ENCODE results near the gene CAPN15.
"Not testable (repeated sequence)": the region's sequence is repeated elsewhere in the genome, so short reads cannot be mapped to it uniquely, and the experiment has no call there.

CAPN15 gene

GRCh38 chr16:527015-527903, at the start of gene CAPN15:
Gene CAPN15 (plus strand): TSS chr16:527712. CDS start chr16:546839, 19,127 bp downstream.
- DNase-seq (ENCODE audit: low spot score), result peak; percentile 86

GRCh38 chr16:478287-478686, 49.2 kb upstream of the CAPN15 start:
- not testable (repeated sequence) for DNase-seq (ENCODE audit: low spot score)

GRCh38 chr16:482468-483185, 44.9 kb upstream of the CAPN15 start:
- no peak for DNase-seq (ENCODE audit: low spot score)

- no peak for DNase-seq (ENCODE audit: low spot score)
Measured at GRCh38 chr16:483341-484075, 44.0 kb upstream of the CAPN15 start.

- no peak for DNase-seq (ENCODE audit: low spot score)
Measured at GRCh38 chr16:489606-490005, 37.9 kb upstream of the CAPN15 start.

- no peak for DNase-seq (ENCODE audit: low spot score)
Measured at GRCh38 chr16:490768-491167, 36.7 kb upstream of the CAPN15 start.

- DNase-seq (ENCODE audit: low spot score), result no peak
Measured at GRCh38 chr16:491220-491919, 36.1 kb upstream of the CAPN15 start.

GRCh38 chr16:492211-492875, 35.2 kb upstream of the CAPN15 start:
- DNase-seq (ENCODE audit: low spot score), result no peak

- not testable (repeated sequence) for DNase-seq (ENCODE audit: low spot score)
Measured at GRCh38 chr16:494676-495075, 32.8 kb upstream of the CAPN15 start.

GRCh38 chr16:495127-495748, 32.3 kb upstream of the CAPN15 start:
- peak; percentile 77 for DNase-seq (ENCODE audit: low spot score)

GRCh38 chr16:496097-496886, 31.2 kb upstream of the CAPN15 start:
- no peak for DNase-seq (ENCODE audit: low spot score)

GRCh38 chr16:497258-497657, 30.3 kb upstream of the CAPN15 start:
- no peak for DNase-seq (ENCODE audit: low spot score)

- no peak for DNase-seq (ENCODE audit: low spot score)
Measured at GRCh38 chr16:499924-500323, 27.6 kb upstream of the CAPN15 start.

- DNase-seq (ENCODE audit: low spot score), result no peak
Measured at GRCh38 chr16:500709-501108, 26.8 kb upstream of the CAPN15 start.

- DNase-seq (ENCODE audit: low spot score), result no peak
Measured at GRCh38 chr16:502179-502943, 25.2 kb upstream of the CAPN15 start.

- DNase-seq (ENCODE audit: low spot score), result no peak
Measured at GRCh38 chr16:503150-504071, 24.1 kb upstream of the CAPN15 start.

GRCh38 chr16:505479-506245, 21.9 kb upstream of the CAPN15 start:
- no peak for DNase-seq (ENCODE audit: low spot score)

GRCh38 chr16:506246-506546, 21.3 kb upstream of the CAPN15 start:
- no peak for DNase-seq (ENCODE audit: low spot score)
